ENCODE measurements around the gene OR1D5.

- TF ChIP-seq CTCF (IDR thresholded peaks at IDR 0.05): no peak
- no peak for TF ChIP-seq POLR2A (IDR thresholded peaks at IDR 0.05)
These were observed 29.4 kb downstream of the OR1D5 start for GRCh38 chr17:3033741-3034577.
